ENCODE results near the gene TMEM200B. TPM values are rescaled to one million over a fixed set of nuclear protein-coding genes. Genes with fewer than 3 reads are reported as not detected.
"Not testable (repeated sequence)": the region's sequence is repeated elsewhere in the genome, so short reads cannot be mapped to it uniquely, and the experiment has no call there.

The TMEM200B gene
- polyA plus RNA-seq, 4 donors: 0.81 to 4.9 (median 3.9) TPM; not detected in 1

GRCh38 chr1:29113413-29114117 lies 10.1 kb downstream of the TMEM200B start:
- Histone ChIP-seq H3K4me1 (ENCODE audit: control insufficient read depth in 3 of 3, insufficient read depth in 2 of 3, low read depth in 1 of 3, low read length in 2 of 3) (no peaks in the 10 kb centered on the region), H3K27ac (ENCODE audit: low read depth in 1 of 3, low read length in 2 of 3) (no peak overlapping the region), H3K36me3 (ENCODE audit: control insufficient read depth in 3 of 3, insufficient read depth in 2 of 3, low read depth in 1 of 3, low read length in 3 of 3) (peaks cover 0 to 54% (median 8%) of the 10 kb centered on the region in 3 donors), H3K4me3 (ENCODE audit: low read depth in 1 of 3, low read length in 3 of 3) (no peak overlapping the region), H3K9me3 (ENCODE audit: control insufficient read depth in 2 of 2, insufficient read depth in 1 of 2, low read depth in 1 of 2, low read length in 1 of 2) (peaks cover 0 to 3% of the 10 kb centered on the region in 2 donors), H3K27me3 (ENCODE audit: control insufficient read depth in 3 of 3, insufficient read depth in 3 of 3, low read length in 3 of 3) (no peaks in the 10 kb centered on the region)
- FAIRE-seq (no peak), DNase-seq (no peak)
- WGBS, 3 donors: 66 to 78% (median 75%) methylated on average over 6 of the region's 6 CpGs

- Histone ChIP-seq H3K4me3 (ENCODE audit: low read depth in 1 of 3, low read length in 3 of 3) (no peak overlapping the region), H3K9me3 (ENCODE audit: control insufficient read depth in 2 of 2, insufficient read depth in 1 of 2, low read depth in 1 of 2, low read length in 1 of 2) (peaks cover 0 to 3% of the 10 kb centered on the region in 2 donors), H3K36me3 (ENCODE audit: control insufficient read depth in 3 of 3, insufficient read depth in 2 of 3, low read depth in 1 of 3, low read length in 3 of 3) (peaks cover 0 to 52% (median 8%) of the 10 kb centered on the region in 3 donors), H3K27me3 (ENCODE audit: control insufficient read depth in 3 of 3, insufficient read depth in 3 of 3, low read length in 3 of 3) (no peaks in the 10 kb centered on the region), H3K4me1 (ENCODE audit: control insufficient read depth in 3 of 3, insufficient read depth in 2 of 3, low read depth in 1 of 3, low read length in 2 of 3) (no peaks in the 10 kb centered on the region), H3K27ac (ENCODE audit: low read depth in 1 of 3, low read length in 2 of 3) (no peak overlapping the region)
- FAIRE-seq (no peak), DNase-seq (no peak)
- 87 to 89% (median 88%) methylated on average over 7 of the region's 7 CpGs for WGBS, 3 donors
Observed at GRCh38 chr1:29112705-29113412, 10.8 kb downstream of the TMEM200B start.

DNA sequence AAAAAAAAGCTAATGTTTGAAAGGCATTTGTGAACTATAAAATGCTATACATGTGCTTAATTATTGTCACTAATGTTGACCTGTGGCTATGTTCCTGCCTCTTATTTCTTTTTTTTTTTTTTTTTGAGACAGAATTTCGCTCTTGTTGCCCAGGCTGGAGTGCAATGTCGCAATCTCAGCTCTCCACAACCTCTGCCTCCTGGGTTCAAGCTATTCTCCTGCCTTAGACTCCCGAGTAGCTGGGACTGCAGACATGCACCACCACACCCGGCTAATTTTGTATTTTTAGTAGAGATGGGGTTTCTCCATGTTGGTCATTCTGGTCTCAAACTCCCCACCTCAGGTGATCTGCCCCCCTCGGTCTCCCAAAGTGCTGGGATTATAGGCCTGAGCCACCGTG lies 15.7 kb downstream of the TMEM200B start:
- not testable (repeated sequence) for DNase-seq; FAIRE-seq; H3K27ac ChIP-seq (ENCODE audit: low read depth in 1 of 3, low read length in 2 of 3); H3K4me1 ChIP-seq (ENCODE audit: control insufficient read depth in 3 of 3, insufficient read depth in 2 of 3, low read depth in 1 of 3, low read length in 2 of 3); H3K4me3 ChIP-seq (ENCODE audit: low read depth in 1 of 3, low read length in 3 of 3); H3K9me3 ChIP-seq (ENCODE audit: control insufficient read depth in 2 of 2, insufficient read depth in 1 of 2, low read depth in 1 of 2, low read length in 1 of 2); H3K27me3 ChIP-seq (ENCODE audit: control insufficient read depth in 3 of 3, insufficient read depth in 3 of 3, low read length in 3 of 3)
- WGBS, 3 donors: 97 to 100% (median 98%) methylated on average over 6 of the region's 6 CpGs
- H3K36me3 ChIP-seq (ENCODE audit: control insufficient read depth in 3 of 3, insufficient read depth in 2 of 3, low read depth in 1 of 3, low read length in 3 of 3): peaks cover 0 to 26% (median 5%) of the 10 kb centered on the region in 3 donors

DNA sequence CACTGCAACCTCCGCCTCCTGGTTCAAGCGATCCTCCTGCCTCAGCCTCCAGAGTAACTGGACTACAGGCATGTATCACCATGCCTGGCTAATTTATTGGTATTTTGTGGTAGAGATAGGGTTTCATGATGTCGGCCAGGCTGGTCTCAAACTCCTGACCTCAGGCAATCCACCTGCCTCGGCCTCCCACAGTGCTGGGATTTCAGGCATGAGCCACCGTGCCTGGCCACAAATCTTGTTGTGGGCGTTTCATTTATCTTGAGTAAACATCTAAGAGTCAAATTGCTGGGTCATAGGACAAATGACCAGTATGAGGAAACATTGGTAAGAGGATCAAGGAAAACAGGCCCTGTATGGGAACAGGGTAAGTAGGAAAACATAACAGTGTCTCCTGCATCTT lies 17.9 kb downstream of the TMEM200B start:
- DNase-seq (no peak), FAIRE-seq (no peak)
- Histone ChIP-seq H3K4me3 (ENCODE audit: low read depth in 1 of 3, low read length in 3 of 3) (no peak overlapping the region), H3K27me3 (ENCODE audit: control insufficient read depth in 3 of 3, insufficient read depth in 3 of 3, low read length in 3 of 3) (no peaks in the 10 kb centered on the region), H3K27ac (ENCODE audit: low read depth in 1 of 3, low read length in 2 of 3) (no peak overlapping the region), H3K36me3 (ENCODE audit: control insufficient read depth in 3 of 3, insufficient read depth in 2 of 3, low read depth in 1 of 3, low read length in 3 of 3) (peaks cover 0 to 25% (median 2%) of the 10 kb centered on the region in 3 donors), H3K4me1 (ENCODE audit: control insufficient read depth in 3 of 3, insufficient read depth in 2 of 3, low read depth in 1 of 3, low read length in 2 of 3) (no peaks in the 10 kb centered on the region), H3K9me3 (ENCODE audit: control insufficient read depth in 2 of 2, insufficient read depth in 1 of 2, low read depth in 1 of 2, low read length in 1 of 2) (peaks cover 0 to 3% of the 10 kb centered on the region in 2 donors)
- WGBS, 3 donors: 73 to 82% (median 77%) methylated on average over 6 of the region's 6 CpGs

- FAIRE-seq (no peak), DNase-seq (no peak)
- Histone ChIP-seq H3K4me1 (ENCODE audit: control insufficient read depth in 3 of 3, insufficient read depth in 2 of 3, low read depth in 1 of 3, low read length in 2 of 3) (no peaks in the 10 kb centered on the region), H3K9me3 (ENCODE audit: control insufficient read depth in 2 of 2, insufficient read depth in 1 of 2, low read depth in 1 of 2, low read length in 1 of 2) (no peaks in the 10 kb centered on the region), H3K36me3 (ENCODE audit: control insufficient read depth in 3 of 3, insufficient read depth in 2 of 3, low read depth in 1 of 3, low read length in 3 of 3) (peaks cover 0 to 22% (median 3%) of the 10 kb centered on the region in 3 donors), H3K27me3 (ENCODE audit: control insufficient read depth in 3 of 3, insufficient read depth in 3 of 3, low read length in 3 of 3) (no peaks in the 10 kb centered on the region), H3K27ac (ENCODE audit: low read depth in 1 of 3, low read length in 2 of 3) (no peak overlapping the region), H3K4me3 (ENCODE audit: low read depth in 1 of 3, low read length in 3 of 3) (no peak overlapping the region)
- WGBS, 3 donors: 89 to 94% (median 90%) methylated on average over 1 of the region's 1 CpG
Observed at GRCh38 chr1:29100487-29100886, 23.2 kb downstream of the TMEM200B start.

- peaks cover 0 to 26% (median 3%) of the 10 kb centered on the region in 3 donors for H3K36me3 ChIP-seq (ENCODE audit: control insufficient read depth in 3 of 3, insufficient read depth in 2 of 3, low read depth in 1 of 3, low read length in 3 of 3)
- H3K4me1 ChIP-seq (ENCODE audit: control insufficient read depth in 3 of 3, insufficient read depth in 2 of 3, low read depth in 1 of 3, low read length in 2 of 3): no peaks in the 10 kb centered on the region
- H3K9me3 ChIP-seq (ENCODE audit: control insufficient read depth in 2 of 2, insufficient read depth in 1 of 2, low read depth in 1 of 2, low read length in 1 of 2): no peaks in the 10 kb centered on the region
- WGBS, 3 donors: 83 to 93% (median 87%) methylated on average over 4 of the region's 4 CpGs
- H3K27me3 ChIP-seq (ENCODE audit: control insufficient read depth in 3 of 3, insufficient read depth in 3 of 3, low read length in 3 of 3): no peaks in the 10 kb centered on the region
- no peak overlapping the region for H3K27ac ChIP-seq (ENCODE audit: low read depth in 1 of 3, low read length in 2 of 3)
- FAIRE-seq: no peak
- no peak for DNase-seq
- H3K4me3 ChIP-seq (ENCODE audit: low read depth in 1 of 3, low read length in 3 of 3): no peak overlapping the region
Observed at GRCh38 chr1:29099286-29099685, 24.4 kb downstream of the TMEM200B start.

- FAIRE-seq: no peak
- H3K9me3 ChIP-seq (ENCODE audit: control insufficient read depth in 2 of 2, insufficient read depth in 1 of 2, low read depth in 1 of 2, low read length in 1 of 2): no peaks in the 10 kb centered on the region
Observed at GRCh38 chr1:29096231-29096886, 27.3 kb downstream of the TMEM200B start.

GRCh38 chr1:29094954-29095353 lies 28.7 kb downstream of the TMEM200B start:
- H3K9me3 ChIP-seq (ENCODE audit: control insufficient read depth in 2 of 2, insufficient read depth in 1 of 2, low read depth in 1 of 2, low read length in 1 of 2): no peaks in the 10 kb centered on the region
- DNase-seq: no peak
- H3K36me3 ChIP-seq (ENCODE audit: control insufficient read depth in 3 of 3, insufficient read depth in 2 of 3, low read depth in 1 of 3, low read length in 3 of 3): peaks cover 0 to 26% (median 7%) of the 10 kb centered on the region in 3 donors
- no peaks in the 10 kb centered on the region for H3K4me1 ChIP-seq (ENCODE audit: control insufficient read depth in 3 of 3, insufficient read depth in 2 of 3, low read depth in 1 of 3, low read length in 2 of 3)
- 94 to 100% (median 97%) methylated on average over 1 of the region's 1 CpG for WGBS, 3 donors
- no peak overlapping the region for H3K4me3 ChIP-seq (ENCODE audit: low read depth in 1 of 3, low read length in 3 of 3)
- no peak overlapping the region for H3K27ac ChIP-seq (ENCODE audit: low read depth in 1 of 3, low read length in 2 of 3)
- FAIRE-seq: no peak
- no peaks in the 10 kb centered on the region for H3K27me3 ChIP-seq (ENCODE audit: control insufficient read depth in 3 of 3, insufficient read depth in 3 of 3, low read length in 3 of 3)

More at GRCh38 chr1:29096231-29096886, 27.3 kb downstream of the TMEM200B start:
- 71 to 84% (median 75%) methylated on average over 4 of the region's 4 CpGs for WGBS, 3 donors
- Histone ChIP-seq H3K36me3 (ENCODE audit: control insufficient read depth in 3 of 3, insufficient read depth in 2 of 3, low read depth in 1 of 3, low read length in 3 of 3) (peaks cover 0 to 31% (median 5%) of the 10 kb centered on the region in 3 donors), H3K4me3 (ENCODE audit: low read depth in 1 of 3, low read length in 3 of 3) (no peak overlapping the region), H3K4me1 (ENCODE audit: control insufficient read depth in 3 of 3, insufficient read depth in 2 of 3, low read depth in 1 of 3, low read length in 2 of 3) (no peaks in the 10 kb centered on the region), H3K27ac (ENCODE audit: low read depth in 1 of 3, low read length in 2 of 3) (no peak overlapping the region), H3K27me3 (ENCODE audit: control insufficient read depth in 3 of 3, insufficient read depth in 3 of 3, low read length in 3 of 3) (no peaks in the 10 kb centered on the region)
- no peak for DNase-seq
